Loucy (cell line): ENCODE data around the gene RNF7.

ENCODE experiments used
- H2AFZ ChIP-seq: fragments of 200-600 bp; sonication (generic); 2 replicates; pipeline ENCODE4 v1.6.0; 2016; ENCODE audit warnings: antibody characterized with exemption, mild to moderate bottlenecking, low read length, moderate library complexity
- H3F3A ChIP-seq: fragments of 200-600 bp; 2 replicates; pipeline ENCODE4 v1.6.0; 2016; ENCODE audit warnings: antibody characterized with exemption, low read depth, mild to moderate bottlenecking
- H3K27me3 ChIP-seq: fragments of 200-600 bp; sonication (generic); 2 replicates; pipeline ENCODE4 v1.6.1; 2014; ENCODE audit warnings: low read length, mild to moderate bottlenecking; ENCODE audit not compliant: insufficient read depth, poor library complexity, severe bottlenecking
- H3K36me3 ChIP-seq: fragments of 200-600 bp; sonication (generic); 2 replicates; pipeline ENCODE4 v1.6.1; 2016; ENCODE audit warnings: low read length; ENCODE audit not compliant: insufficient read depth
- H3K4me1 ChIP-seq: fragments of 200-600 bp; sonication (generic); 2 replicates; pipeline ENCODE4 v1.5.1; 2014; ENCODE audit warnings: low read length, mild to moderate bottlenecking; ENCODE audit not compliant: insufficient read depth, poor library complexity, severe bottlenecking
- H3K4me2 ChIP-seq: fragments of 200-600 bp; sonication (generic); 2 replicates; pipeline ENCODE4 v1.6.0; 2014; ENCODE audit warnings: antibody characterized with exemption, low read length, low read depth, mild to moderate bottlenecking; ENCODE audit not compliant: poor library complexity, severe bottlenecking
- H3K4me3 ChIP-seq: fragments of 200-600 bp; sonication (generic); 2 replicates; pipeline ENCODE4 v1.5.1; 2014; ENCODE audit warnings: low read length, mild to moderate bottlenecking, mixed read lengths; ENCODE audit not compliant: poor library complexity, severe bottlenecking
- H3K79me2 ChIP-seq: fragments of 200-600 bp; sonication (generic); 2 replicates; pipeline ENCODE4 v1.6.1; 2014; ENCODE audit warnings: low read length; ENCODE audit not compliant: insufficient read depth
- H3K9ac ChIP-seq: fragments of 200-600 bp; sonication (generic); 2 replicates; pipeline ENCODE4 v1.6.0; 2014; ENCODE audit warnings: mild to moderate bottlenecking, low read depth, low read length, moderate library complexity; ENCODE audit not compliant: poor library complexity, severe bottlenecking
- H3K9me2 ChIP-seq: fragments of 200-600 bp; sonication (generic); replicated peaks from 2 replicates; pipeline ENCODE4 v1.6.1; 2016; ENCODE audit warnings: low read depth, low read length, mixed read lengths
- H3K9me3 ChIP-seq: fragments of 200-600 bp; sonication (generic); 2 replicates; pipeline ENCODE4 v1.6.1; 2014; ENCODE audit warnings: mild to moderate bottlenecking, antibody characterized with exemption, low read length, low read depth; ENCODE audit not compliant: insufficient read depth
- H4K20me1 ChIP-seq: fragments of 200-600 bp; sonication (generic); 2 replicates; pipeline ENCODE4 v1.6.0; 2014; ENCODE audit warnings: antibody characterized with exemption, low read length, mild to moderate bottlenecking; ENCODE audit not compliant: insufficient read depth, poor library complexity, severe bottlenecking
- CTCF ChIP-seq: fragments of 200-600 bp; sonication (generic); conservative IDR thresholded peaks from 2 replicates; pipeline ENCODE4 v1.5.1; 2014; ENCODE audit warnings: mild to moderate bottlenecking, antibody characterized with exemption, low read length
- EZH2phosphoT487 ChIP-seq: fragments of 200-600 bp; IDR thresholded peaks from 2 replicates; pipeline ENCODE4 v1.6.1; 2018; ENCODE audit warnings: antibody characterized with exemption, mild to moderate bottlenecking, moderate library complexity, borderline replicate concordance

RNF7 gene

GRCh38 chr3:141739731-141740130 is 1.6 kb downstream of the RNF7 start:
- Histone ChIP-seq H3K9ac (peak overlapping the region; percentile 92), H3K9me2 (no peaks in the 10 kb centered on the region), H2AFZ (no peak overlapping the region), H3F3A (no peaks in the 10 kb centered on the region), H3K36me3 (peaks cover 4% of the 10 kb centered on the region; the same call in 1 of the 2 replicates), H3K9me3 (no peaks in the 10 kb centered on the region), H4K20me1 (peaks cover 50% of the 10 kb centered on the region), H3K4me2 (peak overlapping the region; percentile 85), H3K4me3 (peak overlapping the region; percentile 93), H3K4me1 (peaks cover 46% of the 10 kb centered on the region), H3K79me2 (peaks cover 63% of the 10 kb centered on the region), H3K27me3 (no peaks in the 10 kb centered on the region)
- TF ChIP-seq CTCF (no peak), EZH2phosphoT487 (no peak)

DNA sequence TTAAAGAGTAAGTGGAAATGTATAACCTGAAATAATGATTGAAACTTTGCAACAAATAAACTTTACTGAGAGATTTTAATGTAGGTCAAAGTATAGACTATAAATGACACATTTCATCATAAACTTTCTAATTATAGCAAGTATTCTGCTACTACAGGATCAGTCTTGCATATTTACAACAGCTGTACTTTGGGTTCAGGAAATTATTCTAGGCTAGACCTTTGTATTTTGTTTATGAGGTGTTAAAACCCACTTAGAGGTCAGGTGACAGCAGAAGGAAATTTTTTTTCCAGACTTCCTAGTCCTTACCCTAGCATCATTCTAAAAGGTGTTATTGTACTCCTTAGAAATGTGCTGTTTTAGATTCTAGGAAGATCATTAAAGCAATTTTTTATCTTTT is 2.3 kb downstream of the RNF7 start:
- peaks cover 46% of the 10 kb centered on the region for H3K4me1 ChIP-seq
- peak overlapping the region; percentile 93 for H3K4me3 ChIP-seq
- H3K9me2 ChIP-seq: no peaks in the 10 kb centered on the region
- no peaks in the 10 kb centered on the region for H3F3A ChIP-seq
- H3K36me3 ChIP-seq: peaks cover 9% of the 10 kb centered on the region; the same call in 1 of the 2 replicates
- H3K9me3 ChIP-seq: no peaks in the 10 kb centered on the region
- TF ChIP-seq EZH2phosphoT487 (no peak), CTCF (no peak)
- H4K20me1 ChIP-seq: peaks cover 51% of the 10 kb centered on the region
- peak overlapping the region; percentile 92 for H3K9ac ChIP-seq
- H3K4me2 ChIP-seq: peak overlapping the region; percentile 85
- H3K79me2 ChIP-seq: peaks cover 63% of the 10 kb centered on the region
- no peaks in the 10 kb centered on the region for H3K27me3 ChIP-seq
- no peak overlapping the region for H2AFZ ChIP-seq

- Histone ChIP-seq H3K9ac (no peak overlapping the region), H3K9me2 (no peaks in the 10 kb centered on the region), H3K4me3 (peak overlapping the region; percentile 45), H3K36me3 (peaks cover 28% of the 10 kb centered on the region), H3K27me3 (no peaks in the 10 kb centered on the region), H3K4me1 (peaks cover 46% of the 10 kb centered on the region), H3F3A (no peaks in the 10 kb centered on the region), H2AFZ (no peak overlapping the region), H3K79me2 (peaks cover 62% of the 10 kb centered on the region), H3K4me2 (peak overlapping the region; percentile 85), H3K9me3 (no peaks in the 10 kb centered on the region), H4K20me1 (peaks cover 51% of the 10 kb centered on the region)
- TF ChIP-seq EZH2phosphoT487 (no peak), CTCF (no peak)
These were observed 5.2 kb downstream of the RNF7 start for GRCh38 chr3:141743305-141743704.
